Peyer's patch (tissue), 4 donors: ENCODE data around the gene LDB1. TPM values are rescaled to one million over a fixed set of nuclear protein-coding genes. Genes with fewer than 3 reads are reported as not detected.
A peak's percentile ranks its signal among the peaks of the same experiment; 100 is the strongest.

Source experiments
- DNase-seq, 3 donors: peaks; one replicate each; pipeline ENCODE4 v3.0.0-alpha.2; 2017 to 2019
- H3K27ac ChIP-seq, 4 donors: fragments of 200-600 bp; sonication (generic); one replicate each; pipeline ENCODE4 v1.5.1; 2016 to 2019
- H3K27me3 ChIP-seq, 2 donors: fragments of 200-600 bp; sonication (generic); one replicate each; pipeline ENCODE4 v1.5.1; 2019
- H3K36me3 ChIP-seq, 3 donors: fragments of 200-600 bp; sonication (generic); one replicate each; pipeline ENCODE4 v1.5.1; 2016 to 2019
- H3K4me1 ChIP-seq, 4 donors: fragments of 200-600 bp; sonication (generic); one replicate each; pipeline ENCODE4 v1.5.1; 2016 to 2019
- H3K4me3 ChIP-seq, 4 donors: fragments of 200-600 bp; sonication (generic); 1 replicate in 3 of 4; 2 replicates in 1 of 4; pipeline ENCODE4 v1.5.1; 2016 to 2019; ENCODE audit warnings: mild to moderate bottlenecking in 1 of 4
- H3K9me3 ChIP-seq, 4 donors: fragments of 200-600 bp; sonication (generic); one replicate each; pipeline ENCODE4 v1.5.1; 2016 to 2019; ENCODE audit warnings: mild to moderate bottlenecking in 1 of 4
- POLR2A ChIP-seq, 2 donors: fragments of 450-650 bp; IDR thresholded peaks; one replicate each; pipeline ENCODE4 v1.5.1; 2017; ENCODE audit warnings: antibody characterized with exemption in 2 of 2, mild to moderate bottlenecking in 2 of 2, moderate library complexity in 2 of 2
- total RNA-seq, 4 donors: library from RNA; depleted of rRNA; stranded (reverse); fragments of >200 nt; gene quantifications; one replicate each; pipeline ENCODE4 v1.1.0, GENCODE V29; 2016
- TF ChIP-seq, protein P1 (sequence below), 6 experiments: fragments of 450-650 bp in 4 of 6; fragments of 200-600 bp in 2 of 6; sonication (generic) in 1 of 6; IDR thresholded peaks; one replicate each; pipeline ENCODE4 v1.5.1; 2017 to 2019; ENCODE audit warnings: antibody characterized with exemption in 6 of 6, mild to moderate bottlenecking in 3 of 6, moderate library complexity in 1 of 6

The LDB1 gene
- total RNA-seq, 4 donors from 2014 or later, result 19.6 to 67.7 (median 42.1) TPM

DNA sequence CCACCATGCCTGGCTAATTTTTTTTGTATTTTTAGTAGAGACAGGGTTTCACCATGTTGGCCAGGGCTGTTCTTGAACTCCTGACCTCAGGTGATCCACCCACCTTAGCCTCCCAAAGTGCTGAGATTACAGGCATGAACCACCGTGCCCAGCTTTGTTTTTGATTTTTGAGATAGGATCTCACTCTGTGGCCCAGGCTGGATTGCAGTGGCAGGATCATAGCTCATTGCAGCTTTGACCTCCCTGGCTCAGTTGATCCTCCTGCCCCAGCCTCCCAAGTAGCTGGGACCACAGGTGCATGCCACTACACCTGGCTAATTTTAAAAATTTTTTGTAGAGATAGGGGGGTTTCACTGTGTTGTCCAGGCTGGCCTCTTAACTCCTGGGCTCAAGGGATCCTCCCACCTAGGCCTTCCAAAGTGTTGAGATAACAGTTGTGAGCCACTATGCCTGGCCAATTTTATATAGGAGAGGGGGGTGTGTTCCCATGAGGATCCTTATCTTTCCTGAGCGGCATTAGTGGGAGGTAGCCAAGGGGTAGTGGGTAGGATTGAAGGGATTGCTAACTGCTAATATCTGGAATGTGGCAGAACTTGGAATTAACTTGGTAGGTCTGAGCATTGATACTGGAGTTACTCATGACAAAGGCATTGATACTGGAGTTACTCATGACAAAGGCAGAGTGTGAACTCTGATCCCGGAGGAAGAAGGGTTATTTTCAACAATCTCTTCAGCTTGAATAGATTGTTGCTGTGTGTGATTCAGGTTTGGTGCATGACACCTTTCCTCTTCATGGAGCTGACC lies 31.0 kb upstream of the LDB1 start:
- Histone ChIP-seq H3K27me3 (no peaks in the 10 kb centered on the region), H3K4me1 (peaks cover 0 to 17% (median 6%) of the 10 kb centered on the region in 4 donors), H3K4me3 (peak overlapping the region in 3 of 4 donors; percentile 62 to 83 (median 77)), H3K27ac (peak overlapping the region; percentile 84 to 94 (median 87)), H3K36me3 (peaks cover 0 to 36% (median 0%) of the 10 kb centered on the region in 3 donors), H3K9me3 (no peaks in the 10 kb centered on the region)
- DNase-seq, result no peak
- no peak for TF ChIP-seq POLR2A (IDR thresholded peaks at IDR 0.05)
- TF ChIP-seq, protein P1, sequence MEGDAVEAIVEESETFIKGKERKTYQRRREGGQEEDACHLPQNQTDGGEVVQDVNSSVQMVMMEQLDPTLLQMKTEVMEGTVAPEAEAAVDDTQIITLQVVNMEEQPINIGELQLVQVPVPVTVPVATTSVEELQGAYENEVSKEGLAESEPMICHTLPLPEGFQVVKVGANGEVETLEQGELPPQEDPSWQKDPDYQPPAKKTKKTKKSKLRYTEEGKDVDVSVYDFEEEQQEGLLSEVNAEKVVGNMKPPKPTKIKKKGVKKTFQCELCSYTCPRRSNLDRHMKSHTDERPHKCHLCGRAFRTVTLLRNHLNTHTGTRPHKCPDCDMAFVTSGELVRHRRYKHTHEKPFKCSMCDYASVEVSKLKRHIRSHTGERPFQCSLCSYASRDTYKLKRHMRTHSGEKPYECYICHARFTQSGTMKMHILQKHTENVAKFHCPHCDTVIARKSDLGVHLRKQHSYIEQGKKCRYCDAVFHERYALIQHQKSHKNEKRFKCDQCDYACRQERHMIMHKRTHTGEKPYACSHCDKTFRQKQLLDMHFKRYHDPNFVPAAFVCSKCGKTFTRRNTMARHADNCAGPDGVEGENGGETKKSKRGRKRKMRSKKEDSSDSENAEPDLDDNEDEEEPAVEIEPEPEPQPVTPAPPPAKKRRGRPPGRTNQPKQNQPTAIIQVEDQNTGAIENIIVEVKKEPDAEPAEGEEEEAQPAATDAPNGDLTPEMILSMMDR (IDR thresholded peaks at IDR 0.05), result no peak

DNA sequence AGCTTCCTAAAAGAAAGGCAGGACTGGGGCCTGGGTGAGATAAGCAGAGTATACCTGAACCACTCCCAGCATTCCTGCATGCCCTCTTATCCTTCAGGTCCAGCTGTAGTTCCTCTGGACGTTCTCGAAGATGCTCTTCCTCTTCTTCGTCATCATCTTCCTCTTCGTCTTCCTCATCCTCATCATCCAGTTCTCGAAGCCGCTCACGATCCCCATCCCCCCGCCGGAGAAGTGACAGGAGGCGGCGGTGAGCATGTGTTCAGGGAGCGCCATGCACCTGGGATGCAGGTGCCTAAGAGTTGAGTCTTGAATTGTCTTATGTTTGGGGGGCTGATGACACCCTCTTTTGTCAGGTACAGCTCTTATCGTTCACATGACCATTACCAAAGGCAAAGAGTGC lies 28.1 kb upstream of the LDB1 start:
- H3K36me3 ChIP-seq, result peaks cover 0 to 53% (median 0%) of the 10 kb centered on the region in 3 donors
- H3K4me3 ChIP-seq, result no peak overlapping the region
- H3K27me3 ChIP-seq, result no peaks in the 10 kb centered on the region
- no peak for TF ChIP-seq POLR2A (IDR thresholded peaks at IDR 0.05)
- TF ChIP-seq, protein P1 (IDR thresholded peaks at IDR 0.05), result no peak
- peaks cover 0 to 10% (median 3%) of the 10 kb centered on the region in 4 donors for H3K4me1 ChIP-seq
- H3K9me3 ChIP-seq, result no peaks in the 10 kb centered on the region
- H3K27ac ChIP-seq, result no peak overlapping the region
- no peak for DNase-seq

DNA sequence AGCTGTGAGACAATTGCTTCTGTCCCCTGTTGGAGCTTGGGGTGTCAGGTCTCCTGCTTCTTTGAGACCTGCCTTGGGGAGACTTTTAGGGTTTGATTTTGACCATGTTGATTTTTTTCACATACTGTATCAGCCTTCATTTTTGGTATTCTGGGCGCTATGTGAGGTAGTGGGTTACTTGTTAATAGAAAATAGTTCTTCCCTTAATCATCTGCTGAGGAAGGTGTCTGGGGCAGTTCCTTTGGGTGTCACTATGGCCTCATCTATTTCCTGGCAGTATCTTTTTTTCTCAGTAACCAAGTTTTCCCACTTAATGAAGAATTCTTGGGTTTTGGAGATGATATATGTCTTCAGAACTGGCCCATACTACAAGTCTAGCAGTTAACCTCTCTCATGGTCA lies 27.4 kb upstream of the LDB1 start:
- H3K4me1 ChIP-seq, result peaks cover 0 to 5% (median 0%) of the 10 kb centered on the region in 4 donors
- peaks cover 0 to 60% (median 0%) of the 10 kb centered on the region in 3 donors for H3K36me3 ChIP-seq
- no peak for DNase-seq
- TF ChIP-seq, protein P1 (IDR thresholded peaks at IDR 0.05), result no peak
- H3K4me3 ChIP-seq, result no peak overlapping the region
- H3K27ac ChIP-seq, result no peak overlapping the region
- H3K9me3 ChIP-seq, result no peaks in the 10 kb centered on the region
- no peaks in the 10 kb centered on the region for H3K27me3 ChIP-seq

DNA sequence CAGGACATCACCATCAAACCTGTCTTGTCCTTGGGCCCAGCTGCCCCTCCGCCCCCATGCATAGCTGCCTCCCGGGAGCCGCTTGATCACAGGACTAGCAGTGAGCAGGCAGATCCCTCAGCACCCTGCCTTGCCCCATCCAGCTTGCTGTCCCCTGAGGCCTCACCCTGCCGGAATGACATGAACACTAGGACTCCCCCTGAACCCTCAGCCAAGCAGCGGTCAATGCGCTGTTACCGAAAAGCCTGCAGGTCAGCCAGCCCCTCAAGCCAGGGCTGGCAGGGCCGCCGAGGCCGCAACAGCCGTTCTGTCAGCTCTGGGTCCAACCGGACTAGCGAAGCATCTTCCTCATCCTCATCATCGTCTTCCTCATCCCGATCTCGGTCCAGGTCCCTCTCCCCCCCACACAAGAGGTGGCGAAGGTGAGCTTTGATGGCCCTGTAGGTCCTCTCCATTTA lies 26.8 kb upstream of the LDB1 start:
- TF ChIP-seq, protein P1 (IDR thresholded peaks at IDR 0.05), result no peak
- no peak for TF ChIP-seq POLR2A (IDR thresholded peaks at IDR 0.05)
- Histone ChIP-seq H3K4me1 (peaks cover 0 to 5% (median 0%) of the 10 kb centered on the region in 4 donors), H3K36me3 (peaks cover 0 to 63% (median 0%) of the 10 kb centered on the region in 3 donors), H3K27me3 (no peaks in the 10 kb centered on the region), H3K9me3 (no peaks in the 10 kb centered on the region), H3K4me3 (no peak overlapping the region), H3K27ac (no peak overlapping the region)
- DNase-seq, result no peak

DNA sequence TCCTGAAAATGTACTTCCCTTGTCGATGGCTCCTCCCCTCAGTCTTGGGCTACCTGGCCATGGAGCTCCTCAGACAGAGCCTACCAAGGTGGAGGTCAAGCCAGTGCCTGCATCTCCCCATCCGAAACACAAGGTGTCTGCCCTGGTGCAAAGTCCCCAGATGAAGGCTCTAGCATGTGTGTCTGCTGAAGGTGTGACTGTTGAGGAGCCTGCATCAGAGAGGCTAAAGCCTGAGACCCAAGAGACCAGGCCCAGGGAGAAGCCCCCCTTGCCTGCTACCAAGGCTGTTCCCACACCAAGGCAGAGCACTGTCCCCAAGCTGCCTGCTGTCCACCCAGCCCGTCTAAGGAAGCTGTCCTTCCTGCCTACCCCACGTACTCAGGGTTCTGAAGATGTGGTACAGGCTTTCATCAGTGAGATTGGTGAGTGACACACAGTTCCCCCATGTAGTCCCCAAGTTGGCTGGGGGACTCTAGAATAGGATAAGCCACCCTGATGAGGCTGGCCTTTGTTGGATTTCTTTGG lies 21.5 kb upstream of the LDB1 start:
- Histone ChIP-seq H3K4me1 (peaks cover 0 to 2% (median 0%) of the 10 kb centered on the region in 4 donors), H3K9me3 (no peaks in the 10 kb centered on the region), H3K27ac (no peak overlapping the region), H3K36me3 (peaks cover 0 to 76% (median 0%) of the 10 kb centered on the region in 3 donors), H3K4me3 (no peak overlapping the region), H3K27me3 (no peaks in the 10 kb centered on the region)
- DNase-seq, result no peak
- TF ChIP-seq, protein P1 (IDR thresholded peaks at IDR 0.05), result no peak
- no peak for TF ChIP-seq POLR2A (IDR thresholded peaks at IDR 0.05)
